GM18858 (cell line): Measurements from ENCODE around the gene PTPDC1.

ENCODE experiments used
- ATAC-seq: cut with Tn5 transposase; IDR thresholded peaks from one replicate; pipeline ENCODE4 v1.9.1; 2021; ENCODE audit not compliant: unreplicated experiment

PTPDC1 gene

DNA sequence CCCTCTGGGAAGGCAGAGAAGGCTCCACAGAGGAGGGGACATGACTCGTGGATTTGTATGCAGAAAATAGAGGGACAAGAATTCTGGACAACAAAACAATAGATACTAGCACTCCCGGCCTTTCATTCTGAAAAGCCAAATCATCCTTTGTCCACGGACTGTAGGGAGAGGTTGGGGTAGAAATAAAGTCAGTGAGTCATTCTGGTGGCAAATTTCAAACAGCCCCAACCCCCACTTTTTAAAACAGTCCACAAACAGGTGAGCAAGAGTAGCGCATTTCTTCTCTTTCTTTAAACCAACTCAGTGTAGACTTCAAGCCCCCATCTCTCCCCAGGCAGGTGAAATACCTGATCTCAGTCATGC is 56.1 kb downstream of the PTPDC1 start:
- no peak for ATAC-seq

DNA sequence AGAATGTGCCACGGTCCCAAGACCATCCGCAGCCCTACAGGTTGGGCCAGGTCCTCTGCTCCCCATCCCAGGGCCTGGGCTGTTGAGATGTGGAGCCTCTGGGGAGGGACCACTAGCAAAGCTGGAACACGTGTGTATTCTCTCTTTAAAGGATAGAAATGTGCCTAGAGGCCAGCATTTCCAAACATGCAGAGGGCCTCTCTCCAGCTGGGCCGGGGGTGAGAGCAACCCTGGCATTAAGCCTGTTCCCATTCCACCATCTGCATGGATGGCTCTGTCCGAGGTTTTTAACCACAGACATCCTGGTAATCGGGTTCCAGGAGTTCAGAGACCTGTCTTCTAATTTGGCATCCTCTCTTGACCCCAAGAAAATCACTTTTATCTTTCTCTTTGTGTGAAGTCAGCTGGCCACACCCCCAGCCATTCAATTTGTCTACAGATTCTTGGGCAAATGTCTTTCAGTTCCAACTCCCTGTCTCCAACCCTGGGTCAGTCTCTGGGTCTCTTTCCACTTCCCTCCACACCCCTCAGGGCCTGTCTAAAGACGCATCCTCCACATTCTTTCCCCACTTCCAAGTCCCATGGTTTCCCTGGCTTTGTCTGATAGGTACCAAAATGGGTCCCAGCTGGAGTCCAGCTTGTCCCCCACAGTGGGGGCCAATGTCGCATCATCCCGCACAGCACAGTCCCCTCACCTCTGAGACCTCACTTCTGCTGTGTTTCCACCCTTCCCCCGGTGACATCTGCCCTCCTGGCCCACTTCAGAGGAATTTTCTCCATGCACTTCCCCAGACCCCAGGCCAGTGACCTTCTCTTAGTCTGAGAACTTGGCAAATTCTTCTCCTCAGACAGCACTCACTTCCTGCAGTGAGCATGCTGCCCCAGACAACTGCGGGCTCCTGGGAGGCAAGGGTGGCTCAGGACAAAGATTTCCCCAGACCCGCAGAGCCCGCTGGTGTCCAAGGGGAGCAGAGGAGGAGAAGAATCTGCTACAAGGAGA is 56.8 kb downstream of the PTPDC1 start:
- no peak for ATAC-seq

DNA sequence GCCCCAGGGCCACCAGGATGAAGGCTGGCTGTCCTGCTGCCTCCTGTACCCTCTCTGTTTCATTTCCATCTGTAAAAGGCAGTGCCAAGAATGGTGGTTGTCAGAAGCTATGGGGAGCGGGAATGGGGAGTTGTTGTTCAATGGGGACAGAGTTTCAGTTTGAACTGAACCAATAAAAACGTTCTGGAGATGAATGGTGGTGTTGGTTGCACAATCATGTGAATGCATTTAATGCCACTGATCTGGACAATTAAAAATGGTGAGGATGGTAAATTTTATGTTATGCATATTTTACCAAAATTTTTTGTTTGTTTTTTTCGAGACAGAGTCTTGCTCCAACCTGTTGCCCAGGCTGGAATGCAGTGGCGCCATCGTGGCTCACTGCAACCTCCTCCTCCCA is 58.1 kb downstream of the PTPDC1 start:
- ATAC-seq = no peak

DNA sequence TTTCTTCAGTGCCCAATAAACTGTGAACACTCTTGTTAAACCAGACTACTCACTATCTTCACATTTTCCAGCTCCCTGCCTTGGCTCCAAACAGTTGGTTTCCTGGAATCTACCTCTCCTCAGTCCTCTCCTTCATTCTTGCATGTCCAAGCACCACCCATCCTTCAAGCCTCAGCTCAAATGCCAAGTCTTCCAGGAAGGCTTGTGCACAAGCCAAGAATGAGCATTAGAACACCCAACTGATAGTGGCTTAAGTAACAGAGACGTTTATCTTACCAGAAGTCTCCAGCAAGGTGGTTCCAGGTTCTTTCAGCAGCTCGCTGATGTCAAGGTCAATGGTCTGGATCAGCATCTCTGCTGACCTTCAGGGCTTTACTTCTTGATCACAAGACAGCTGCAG is 60.1 kb downstream of the PTPDC1 start:
- ATAC-seq = no peak

DNA sequence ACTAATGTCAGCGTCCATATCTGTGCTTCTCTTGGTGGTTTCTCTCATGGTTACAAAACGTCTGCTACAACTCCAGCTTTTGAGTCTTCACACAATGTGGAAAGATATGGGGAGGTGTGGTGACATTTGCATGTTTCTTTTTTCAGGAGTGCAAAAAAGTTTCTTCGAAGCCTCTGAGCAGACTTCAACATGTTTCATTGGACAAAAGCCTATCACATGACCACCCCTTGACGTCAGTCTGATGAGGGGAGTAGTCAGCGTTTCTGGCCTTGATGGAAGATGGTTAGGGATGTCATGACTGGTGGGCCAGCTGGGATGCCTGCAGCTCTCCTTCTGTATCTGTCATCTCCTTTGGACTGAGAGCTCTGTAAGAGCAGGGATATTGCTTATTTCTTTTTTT is 61.4 kb downstream of the PTPDC1 start:
- no peak for ATAC-seq

DNA sequence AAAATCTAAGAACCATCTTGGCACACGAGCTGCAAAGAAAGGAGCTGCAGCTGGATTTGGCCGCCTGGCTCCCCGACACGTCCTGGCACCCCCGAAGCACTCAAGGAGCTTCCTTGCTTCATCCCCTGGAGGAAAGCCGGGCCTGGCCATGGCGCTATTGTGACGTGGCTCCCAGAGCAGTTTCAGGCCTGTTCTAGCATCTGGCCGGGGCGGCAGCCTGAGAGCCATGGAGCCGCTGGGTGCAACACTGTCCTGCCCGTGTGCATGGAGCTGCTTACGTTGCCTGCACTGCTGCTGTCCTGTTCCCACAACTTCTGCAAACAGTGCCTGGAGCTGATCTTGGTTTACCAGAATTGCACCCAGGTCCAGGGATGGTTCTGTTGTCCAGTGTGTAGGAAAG is 63.5 kb downstream of the PTPDC1 start:
- no peak for ATAC-seq

DNA sequence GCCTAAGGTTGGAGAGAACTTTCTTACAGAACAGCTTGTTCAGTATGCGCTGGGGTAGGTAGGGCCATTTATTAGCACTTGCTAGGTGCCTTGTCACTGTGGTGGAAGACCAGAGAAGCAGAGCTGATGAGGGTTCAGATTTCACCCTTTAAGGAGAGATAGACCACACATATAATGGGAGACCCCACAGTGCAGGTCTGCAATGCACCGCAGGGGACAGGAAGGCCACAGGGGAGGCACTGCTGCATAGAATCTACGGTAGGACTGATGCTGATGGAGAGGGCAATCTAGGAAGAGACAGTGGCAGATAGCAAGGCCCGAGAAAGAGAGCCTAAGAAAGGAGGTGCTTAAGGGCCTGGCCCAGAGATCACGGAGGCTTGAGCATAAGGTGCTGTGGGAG is 64.2 kb downstream of the PTPDC1 start:
- ATAC-seq = no peak

DNA sequence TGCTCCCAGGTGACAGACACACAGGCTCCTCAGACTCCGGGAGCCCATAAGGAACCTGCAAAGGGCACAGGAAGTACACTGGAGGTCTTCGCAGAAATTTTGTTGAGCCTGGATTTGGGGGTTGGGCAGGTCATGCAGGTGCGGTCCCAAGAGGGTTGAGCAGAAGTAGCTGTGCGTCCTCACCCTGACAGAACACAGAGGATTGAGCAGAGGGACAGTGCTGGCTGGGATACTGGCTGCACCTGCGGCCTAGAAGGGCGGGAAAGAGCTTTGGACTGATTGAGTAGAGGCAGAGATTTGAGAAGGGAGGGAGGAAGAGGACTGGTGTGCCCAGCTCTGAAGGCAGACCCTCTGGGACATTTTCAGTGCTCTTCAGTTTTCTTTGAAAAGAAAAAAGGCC is 65.4 kb downstream of the PTPDC1 start:
- ATAC-seq = no peak

DNA sequence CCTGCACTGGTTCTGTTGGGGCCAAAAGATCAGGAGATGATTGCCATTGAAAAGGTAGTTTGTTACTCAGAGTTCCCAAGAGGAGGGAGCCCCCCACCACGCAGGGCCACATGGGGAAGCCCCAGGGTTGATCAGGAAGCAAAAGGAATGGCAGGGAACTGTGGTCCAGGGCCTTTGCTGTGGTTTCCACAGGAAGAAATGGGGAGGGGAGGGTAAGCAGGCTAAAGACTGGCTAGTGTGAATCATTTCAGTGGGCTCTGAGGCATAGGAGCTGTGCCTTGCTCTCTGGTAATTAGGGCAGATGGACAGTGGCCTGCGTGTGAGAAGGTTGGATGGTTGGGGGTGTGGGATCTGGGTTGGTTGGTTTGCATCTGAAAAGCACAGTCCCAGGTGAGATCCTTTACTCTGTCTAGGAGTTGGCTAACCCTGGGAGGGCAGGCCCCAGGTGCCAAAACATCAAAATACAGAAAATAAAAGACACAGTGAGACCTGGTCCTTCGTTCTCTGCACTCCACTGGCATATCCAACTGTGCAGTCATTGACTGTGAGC is 66.1 kb downstream of the PTPDC1 start:
- no peak for ATAC-seq

DNA sequence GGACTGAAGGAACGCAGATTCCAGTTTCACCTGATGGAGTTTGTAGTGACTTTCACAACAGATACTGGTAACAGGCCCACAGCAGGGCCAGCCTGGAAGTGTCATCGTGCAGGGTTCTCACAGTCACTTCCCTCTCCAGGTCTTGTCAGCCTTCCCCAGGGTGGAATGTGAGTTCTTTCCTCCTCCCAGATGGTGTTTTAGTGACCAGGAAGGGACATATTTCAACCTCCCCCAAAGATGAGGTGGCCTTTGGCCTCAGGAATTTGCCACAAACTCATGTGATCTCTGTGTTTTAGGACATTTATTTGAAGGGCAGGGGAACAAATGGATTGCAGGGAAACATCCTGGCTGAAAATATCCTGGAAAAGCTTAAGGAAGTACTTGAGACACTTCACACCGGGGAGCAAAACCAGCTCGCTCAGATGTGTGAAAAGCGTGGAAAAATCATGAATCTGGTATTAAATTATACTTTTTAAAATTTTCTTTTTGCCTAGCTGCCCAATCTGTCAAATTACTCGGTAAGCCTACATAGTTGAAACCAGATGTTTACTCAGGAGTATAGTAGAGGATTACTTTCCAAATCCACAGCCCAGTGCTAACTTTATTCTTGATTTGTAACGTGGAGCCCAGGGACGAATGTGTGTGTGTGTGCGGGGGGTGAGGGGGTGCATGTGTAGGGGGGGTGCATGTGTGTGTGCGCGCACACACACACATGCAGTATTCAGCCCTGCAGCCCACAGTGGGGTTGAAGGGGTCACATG is 66.8 kb downstream of the PTPDC1 start:
- no peak for ATAC-seq

DNA sequence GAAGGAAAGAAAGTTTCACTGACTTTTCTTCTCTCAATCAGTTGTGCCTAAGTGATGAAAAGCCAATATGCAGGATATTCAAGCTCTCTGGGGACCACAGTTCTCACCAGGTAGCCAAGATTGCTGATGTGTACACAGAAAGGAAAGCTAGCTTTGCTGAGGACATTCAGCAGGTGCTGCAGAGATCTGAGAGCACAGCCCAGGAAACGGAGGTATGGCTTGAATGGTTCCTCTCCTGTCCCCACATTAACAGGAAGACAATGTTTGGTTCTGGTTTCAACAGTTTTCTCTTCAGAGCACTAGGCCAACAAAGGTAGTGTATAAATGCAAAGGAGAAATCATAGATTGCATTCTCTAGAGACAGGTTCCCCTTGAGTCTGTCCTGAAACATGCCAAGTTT is 69.6 kb downstream of the PTPDC1 start:
- no peak for ATAC-seq

DNA sequence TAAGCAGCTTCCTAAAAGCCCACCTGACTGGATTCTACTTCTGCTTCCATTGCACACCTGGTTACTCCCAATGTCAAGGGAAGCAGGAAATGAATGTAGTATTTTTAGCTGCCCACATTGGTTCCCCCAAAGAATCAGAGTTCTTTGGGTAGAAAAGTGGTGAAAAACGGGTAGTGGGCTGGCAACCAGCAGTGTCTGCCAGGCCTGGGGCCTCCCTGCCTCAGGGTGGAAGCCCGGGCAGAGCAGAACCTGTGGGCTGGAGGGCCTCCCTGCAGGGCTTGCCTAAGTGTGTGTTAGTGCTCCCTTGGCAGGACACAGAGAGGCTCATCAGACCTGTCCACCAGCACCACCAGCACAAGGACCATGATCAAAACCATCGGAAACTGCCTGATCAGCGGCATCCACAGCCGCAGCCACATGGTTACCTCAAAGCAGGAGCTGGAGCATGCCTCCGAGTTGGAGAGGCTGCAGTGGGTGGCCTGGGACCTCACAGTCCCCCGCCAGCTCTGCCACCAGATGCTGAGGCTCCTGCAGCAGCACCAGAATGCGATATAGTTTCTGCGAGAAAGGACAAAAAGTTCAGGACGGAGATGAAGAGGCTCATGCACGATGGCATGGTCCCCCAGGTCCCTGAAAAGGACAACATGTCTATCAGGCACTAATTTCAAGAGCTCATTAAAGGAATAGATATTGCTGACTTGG is 72.2 kb downstream of the PTPDC1 start:
- ATAC-seq = no peak

DNA sequence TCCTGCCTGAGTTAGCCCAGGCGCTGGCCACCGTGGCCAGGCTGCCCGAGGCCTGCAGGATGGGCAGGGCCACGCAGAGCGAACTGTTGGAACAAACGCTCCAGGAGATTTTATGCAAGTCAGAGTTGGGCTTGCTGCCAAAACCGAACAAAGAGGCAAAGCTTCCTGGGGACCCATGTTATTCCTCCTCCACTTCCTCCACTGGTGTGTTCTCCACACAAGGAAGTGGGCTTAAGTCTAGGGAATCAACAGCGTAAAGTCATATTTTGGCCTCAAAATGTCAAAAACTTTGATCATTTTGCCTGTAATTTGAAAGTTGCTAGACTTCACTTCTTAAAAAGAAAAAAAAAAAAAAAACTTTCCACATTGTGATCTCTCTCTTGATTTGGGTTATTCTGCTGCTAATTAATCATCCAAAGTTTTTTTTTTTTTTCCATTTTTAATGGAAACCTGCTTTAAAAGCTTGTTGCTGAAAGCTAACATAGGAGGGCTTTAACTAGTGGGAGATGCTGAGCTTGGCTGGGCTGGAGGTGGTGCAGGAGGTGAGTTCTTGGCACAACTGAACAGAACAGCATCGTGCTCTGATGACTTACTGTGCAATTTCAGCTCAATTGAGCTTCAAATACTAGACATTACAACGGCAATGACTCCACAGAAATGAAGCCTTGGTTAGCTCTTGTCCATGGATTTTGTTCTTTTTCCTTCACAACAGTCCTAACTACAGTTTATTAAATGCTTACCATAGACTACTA is 73.0 kb downstream of the PTPDC1 start:
- ATAC-seq = no peak
